HepG2 (cell line): ENCODE data around the gene MUL1. TPM values are rescaled to one million over a fixed set of nuclear protein-coding genes. Genes with fewer than 3 reads are reported as not detected.

Experiments used
- AGO2 ChIP-seq: fragments of 200-400 bp; formaldehyde crosslinking; optimal IDR thresholded peaks from 2 replicates; pipeline ENCODE3; 2017; ENCODE audit warnings: mild to moderate bottlenecking, low read depth, low read length, moderate library complexity
- FOXC1 ChIP-seq: sonication (generic); formaldehyde crosslinking; IDR thresholded peaks from 2 replicates; pipeline ENCODE4 v1.8.0; 2022; ENCODE audit warnings: mild to moderate bottlenecking, missing genetic modification reagents, borderline replicate concordance
- HES4 ChIP-seq: sonication (generic); formaldehyde crosslinking; IDR thresholded peaks from 2 replicates; pipeline ENCODE4 v1.9.0; 2021; ENCODE audit warnings: mild to moderate bottlenecking, missing genetic modification reagents, borderline replicate concordance
- HNF4A ChIP-seq: sonication (generic); formaldehyde crosslinking; IDR thresholded peaks from 2 replicates; pipeline ENCODE4 v1.4.0; 2020; ENCODE audit warnings: missing genetic modification reagents
- IKZF1 ChIP-seq: fragments of 450-650 bp; IDR thresholded peaks from 2 replicates; pipeline ENCODE4 v1.7.1; 2016
- KAT8 ChIP-seq: IDR thresholded peaks from 2 replicates; pipeline ENCODE4 v1.6.1; 2016; ENCODE audit warnings: missing genetic modification reagents, missing compliant biosample characterization
- KLF13 ChIP-seq: sonication (generic); formaldehyde crosslinking; IDR thresholded peaks from 2 replicates; pipeline ENCODE4 v1.4.0; 2020; ENCODE audit warnings: mild to moderate bottlenecking, missing genetic modification reagents
- MED8 ChIP-seq: sonication (generic); formaldehyde crosslinking; IDR thresholded peaks from 2 replicates; pipeline ENCODE4 v1.8.1; 2023; ENCODE audit warnings: mild to moderate bottlenecking, missing genetic modification reagents; ENCODE audit not compliant: insufficient replicate concordance
- NCOA2 ChIP-seq: sonication (generic); formaldehyde crosslinking; IDR thresholded peaks from 2 replicates; pipeline ENCODE4 v1.8.0; 2022; ENCODE audit warnings: inconsistent platforms
- PLSCR1 ChIP-seq: sonication (generic); formaldehyde crosslinking; IDR thresholded peaks from 2 replicates; pipeline ENCODE4 v1.5.0; 2020; ENCODE audit warnings: missing genetic modification reagents, mild to moderate bottlenecking, borderline replicate concordance
- POLR2G ChIP-seq: fragments of 200-400 bp; formaldehyde crosslinking; IDR thresholded peaks from 2 replicates; pipeline ENCODE4 v1.6.1; 2018; ENCODE audit warnings: mild to moderate bottlenecking, low read depth, low read length, moderate library complexity
- RAD51 ChIP-seq: fragments of 450-650 bp; IDR thresholded peaks from 2 replicates; pipeline ENCODE4 v1.6.1; 2016; ENCODE audit warnings: borderline replicate concordance
- RELA ChIP-seq: sonication (generic); formaldehyde crosslinking; IDR thresholded peaks from 2 replicates; pipeline ENCODE4 v1.4.0; 2020; ENCODE audit warnings: missing genetic modification reagents
- TRIM24 ChIP-seq: sonication (generic); formaldehyde crosslinking; IDR thresholded peaks from 2 replicates; pipeline ENCODE4 v1.8.0; 2022; ENCODE audit warnings: mild to moderate bottlenecking, missing genetic modification reagents
- ZBTB34 ChIP-seq: sonication (generic); formaldehyde crosslinking; IDR thresholded peaks from 2 replicates; pipeline ENCODE4 v1.8.0; 2022; ENCODE audit warnings: mild to moderate bottlenecking, missing genetic modification reagents
- ZBTB49 ChIP-seq: sonication (generic); formaldehyde crosslinking; IDR thresholded peaks from 2 replicates; pipeline ENCODE4 v1.4.0; 2020; ENCODE audit warnings: missing genetic modification reagents, borderline replicate concordance
- ZNF124 ChIP-seq: sonication (generic); formaldehyde crosslinking; IDR thresholded peaks from 2 replicates; pipeline ENCODE4 v1.4.0; 2020; ENCODE audit warnings: missing genetic modification reagents
- ZNF33A ChIP-seq: sonication (generic); formaldehyde crosslinking; IDR thresholded peaks from 2 replicates; pipeline ENCODE4 v1.5.1; 2020; ENCODE audit warnings: missing genetic modification reagents, mild to moderate bottlenecking, moderate library complexity, borderline replicate concordance
- ZNF530 ChIP-seq: sonication (generic); formaldehyde crosslinking; IDR thresholded peaks from 2 replicates; pipeline ENCODE4 v1.5.0; 2020; ENCODE audit warnings: low read depth, mild to moderate bottlenecking, missing genetic modification reagents
- ZNF552 ChIP-seq: sonication (generic); formaldehyde crosslinking; IDR thresholded peaks from 2 replicates; pipeline ENCODE4 v1.9.0; 2022; ENCODE audit warnings: missing genetic modification reagents, mild to moderate bottlenecking, borderline replicate concordance
- ZNF768 ChIP-seq: sonication (generic); formaldehyde crosslinking; IDR thresholded peaks from 2 replicates; pipeline ENCODE4 v1.4.0; 2020; ENCODE audit warnings: missing genetic modification reagents
- ZNF792 ChIP-seq: IDR thresholded peaks from 2 replicates; pipeline ENCODE4 v1.6.1; 2016
- ZSCAN20 ChIP-seq: sonication (generic); formaldehyde crosslinking; IDR thresholded peaks from 2 replicates; pipeline ENCODE4 v1.4.0; 2020; ENCODE audit warnings: missing genetic modification reagents, mild to moderate bottlenecking, borderline replicate concordance
- ZSCAN30 ChIP-seq: sonication (generic); formaldehyde crosslinking; IDR thresholded peaks from 2 replicates; pipeline ENCODE4 v1.5.0; 2020; ENCODE audit warnings: mild to moderate bottlenecking, missing genetic modification reagents
- polyA plus RNA-seq, 8 experiments: library from polyadenylated mRNA; depleted of rRNA in 3 of 8; stranded (reverse) in 7 of 8; unstranded in 1 of 8; fragments of >200 nt; fragmentation: Illumina TruSeq in 4 of 8; extraction: Trizol in 4 of 8; gene quantifications; 2 replicates each; pipeline versions ENCODE4 v1.2.1 to v1.2.3, GENCODE V29; 2011 to 2016; ENCODE audit warnings: low read depth in 4 of 8, missing spikeins in 1 of 8, mixed read lengths in 1 of 8; ENCODE audit not compliant: insufficient read depth in 1 of 8
- total RNA-seq, 5 experiments: library from RNA; depleted of rRNA; stranded (reverse); fragments of >200 nt; fragmentation: Illumina TruSeq; extraction: Trizol; gene quantifications; 2 replicates each; pipeline ENCODE4 v1.2.3, GENCODE V29; 2016; ENCODE audit warnings: low read depth in 1 of 5
- TF ChIP-seq, protein P1 (sequence below): sonication (generic); formaldehyde crosslinking; IDR thresholded peaks from 2 replicates; pipeline ENCODE4 v1.4.0; 2020; ENCODE audit warnings: mild to moderate bottlenecking, missing genetic modification reagents
- TF ChIP-seq, protein P2 (sequence below): sonication (generic); formaldehyde crosslinking; IDR thresholded peaks from 2 replicates; pipeline ENCODE4 v1.4.0; 2020; ENCODE audit warnings: missing genetic modification reagents

MUL1 gene
- total and polyA plus RNA-seq, 2 of the 13 experiments (the other 11 are each of a cell fraction or from before 2014, with no cell fraction given) = 21.5 to 26.5 TPM

DNA sequence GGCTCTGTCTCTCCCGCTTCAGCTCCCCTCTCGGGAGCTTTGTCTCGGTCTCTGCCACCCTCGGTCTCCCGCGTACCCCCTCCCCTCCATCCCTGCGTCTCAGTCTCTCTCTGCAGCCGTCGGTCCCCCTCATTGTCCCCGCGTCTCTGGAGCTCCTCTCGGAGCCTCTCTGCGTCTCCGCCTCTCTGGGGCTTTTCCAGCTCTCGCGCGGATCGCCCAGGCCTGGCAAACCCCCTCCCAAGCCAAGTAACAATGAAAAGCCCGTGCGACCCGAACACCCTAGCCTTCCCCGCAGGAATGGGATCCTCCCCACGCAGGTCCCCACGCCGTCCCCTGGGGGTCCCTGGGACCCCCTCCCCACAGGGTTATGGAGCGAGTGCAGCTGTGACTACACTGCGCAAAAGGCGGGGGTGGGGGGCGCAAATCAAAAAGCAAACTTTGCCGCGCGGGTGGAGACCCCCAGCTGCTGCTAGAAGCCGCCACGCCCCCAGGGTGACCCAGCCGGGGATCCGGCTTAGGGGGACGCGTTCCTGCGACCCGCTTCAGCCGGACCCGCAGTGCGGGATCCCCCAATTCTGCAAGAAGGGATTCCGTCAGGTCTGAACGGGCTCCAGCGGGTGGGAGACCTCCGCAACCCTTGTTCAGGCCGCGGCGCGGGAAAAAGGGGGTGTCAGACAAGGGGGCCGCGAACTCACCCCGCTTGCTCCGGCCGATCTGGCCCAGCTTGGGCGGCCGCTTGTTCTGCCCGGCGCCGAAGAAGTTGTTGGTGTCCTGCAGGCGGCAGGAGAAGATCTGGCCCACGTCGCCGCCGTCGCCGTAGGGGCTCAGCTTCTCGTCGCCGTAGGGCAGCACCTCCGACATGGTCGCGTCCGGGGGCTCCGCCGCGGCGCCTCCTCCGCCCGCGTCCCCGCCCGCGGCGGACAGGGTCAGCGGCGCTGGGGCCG, 23.2 kb downstream of the MUL1 start (continued):
- TF ChIP-seq ZBTB34 (CRISPR knock-in tag) (no peak), KAT8 (CRISPR knock-in tag) (no peak), RELA (CRISPR knock-in tag) (no peak), PLSCR1 (no peak), RAD51 (no peak), IKZF1 (no peak), ZSCAN20 (CRISPR knock-in tag) (no peak), AGO2 (peak; percentile 99), ZNF768 (peak; percentile 63; the same call in 1 of the 2 replicates), NCOA2 (CRISPR knock-in tag) (no peak), TRIM24 (no peak), HES4 (no peak), ZBTB49 (no peak), ZNF552 (CRISPR knock-in tag) (no peak), KLF13 (CRISPR knock-in tag) (no peak), ZNF33A (CRISPR knock-in tag) (no peak), FOXC1 (CRISPR knock-in tag) (0 out of 2 replicates have a peak, but pooled peaks have one; percentile 19), ZSCAN30 (CRISPR knock-in tag) (no peak), ZNF530 (CRISPR knock-in tag) (no peak), HNF4A (CRISPR knock-in tag) (no peak), ZNF124 (CRISPR knock-in tag) (no peak), MED8 (CRISPR knock-in tag) (no peak), ZNF792 (CRISPR knock-in tag) (no peak), POLR2G (peak; percentile 46; the same call in 1 of the 2 replicates)
- TF ChIP-seq, protein P1, sequence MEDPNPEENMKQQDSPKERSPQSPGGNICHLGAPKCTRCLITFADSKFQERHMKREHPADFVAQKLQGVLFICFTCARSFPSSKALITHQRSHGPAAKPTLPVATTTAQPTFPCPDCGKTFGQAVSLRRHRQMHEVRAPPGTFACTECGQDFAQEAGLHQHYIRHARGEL (CRISPR knock-in tag) = no peak
- TF ChIP-seq, protein P2, sequence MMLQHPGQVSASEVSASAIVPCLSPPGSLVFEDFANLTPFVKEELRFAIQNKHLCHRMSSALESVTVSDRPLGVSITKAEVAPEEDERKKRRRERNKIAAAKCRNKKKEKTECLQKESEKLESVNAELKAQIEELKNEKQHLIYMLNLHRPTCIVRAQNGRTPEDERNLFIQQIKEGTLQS (CRISPR knock-in tag) = no peak
